GM12873 (cell line): ENCODE results near the gene HRH4.

Source experiments
- CTCF ChIP-seq: IDR thresholded peaks from 2 replicates; pipeline ENCODE4 v1.5.1; 2012; ENCODE audit warnings: low read depth, mild to moderate bottlenecking, moderate library complexity, low read length, control low read depth; ENCODE audit not compliant: insufficient read depth; ENCODE audit errors: missing control alignments

Gene HRH4

GRCh38 chr18:24460388-24460787 lies at the start of gene HRH4:
Gene HRH4 (plus strand): TSS chr18:24460637. CDS start chr18:24460729, 92 bp downstream.
- TF ChIP-seq CTCF: no peak

GRCh38 chr18:24413148-24413547 lies 47.3 kb upstream of the HRH4 start:
- no peak for TF ChIP-seq CTCF

- TF ChIP-seq CTCF: no peak
Measured at GRCh38 chr18:24414349-24415003, 46.0 kb upstream of the HRH4 start.

- no peak for TF ChIP-seq CTCF
Measured at GRCh38 chr18:24417480-24417879, 43.0 kb upstream of the HRH4 start.

GRCh38 chr18:24420551-24420950 lies 39.9 kb upstream of the HRH4 start:
- TF ChIP-seq CTCF: no peak

- TF ChIP-seq CTCF: no peak
Measured at GRCh38 chr18:24421831-24422230, 38.6 kb upstream of the HRH4 start.

GRCh38 chr18:24426073-24426397 lies 34.4 kb upstream of the HRH4 start:
- TF ChIP-seq CTCF: no peak
